GM18909 (cell line): Measurements from ENCODE around the gene FSD1L.
A peak's percentile ranks its signal among the peaks of the same experiment; 100 is the strongest.
"Not testable (repeated sequence)": the region's sequence is repeated elsewhere in the genome, so short reads cannot be mapped to it uniquely, and the experiment has no call there.

ENCODE experiments used
- ATAC-seq: cut with Tn5 transposase; IDR thresholded peaks from one replicate; pipeline ENCODE4 v1.9.1; 2021; ENCODE audit warnings: mild to moderate bottlenecking; ENCODE audit not compliant: unreplicated experiment, poor library complexity

FSD1L gene

GRCh38 chr9:105475302-105475701, 27.5 kb downstream of the FSD1L start:
- no peak for ATAC-seq

- ATAC-seq = no peak
Observed at GRCh38 chr9:105479846-105480245, 32.0 kb downstream of the FSD1L start.

GRCh38 chr9:105483618-105484017, 35.8 kb downstream of the FSD1L start:
- peak; percentile 73 for ATAC-seq

- ATAC-seq = no peak
Observed at GRCh38 chr9:105484226-105484625, 36.4 kb downstream of the FSD1L start.

GRCh38 chr9:105485131-105485530, 37.3 kb downstream of the FSD1L start:
- no peak for ATAC-seq

GRCh38 chr9:105496826-105497225, 49.0 kb downstream of the FSD1L start:
- no peak for ATAC-seq

- ATAC-seq = no peak
Observed at GRCh38 chr9:105497704-105498103, 49.9 kb downstream of the FSD1L start.

GRCh38 chr9:105500108-105500766, 52.4 kb downstream of the FSD1L start:
- ATAC-seq = peak; percentile 89

GRCh38 chr9:105501414-105501813, 53.6 kb downstream of the FSD1L start:
- no peak for ATAC-seq

GRCh38 chr9:105502276-105502675, 54.4 kb downstream of the FSD1L start:
- no peak for ATAC-seq

- ATAC-seq = peak; percentile 37
Observed at GRCh38 chr9:105503881-105504280, 56.0 kb downstream of the FSD1L start.

GRCh38 chr9:105507096-105507790, 59.4 kb downstream of the FSD1L start:
- no peak for ATAC-seq

- no peak for ATAC-seq
Observed at GRCh38 chr9:105508530-105508929, 60.7 kb downstream of the FSD1L start.

- ATAC-seq = peak; percentile 73
Observed at GRCh38 chr9:105510024-105510423, 62.2 kb downstream of the FSD1L start.

GRCh38 chr9:105511446-105511845, 63.6 kb downstream of the FSD1L start:
- no peak for ATAC-seq

GRCh38 chr9:105515811-105516413, 68.1 kb downstream of the FSD1L start:
- ATAC-seq = no peak

GRCh38 chr9:105519710-105520369, 72.0 kb downstream of the FSD1L start:
- ATAC-seq = peak; percentile 80

- ATAC-seq = not testable (repeated sequence)
Observed at GRCh38 chr9:105520992-105521391, 73.2 kb downstream of the FSD1L start.

GRCh38 chr9:105522618-105523385, 75.0 kb downstream of the FSD1L start:
- peak; percentile 88 for ATAC-seq

GRCh38 chr9:105531530-105531929, 83.7 kb downstream of the FSD1L start:
- no peak for ATAC-seq
